ENCODE results near the gene FILIP1L. TPM values are rescaled to one million over a fixed set of nuclear protein-coding genes. Genes with fewer than 3 reads are reported as not detected.

FILIP1L gene
- total and polyA plus RNA-seq, 2 of the 13 experiments (the other 11 are each of a cell fraction or from before 2014, with no cell fraction given) = 8.1 to 187 TPM

- TF ChIP-seq ATF5 (CRISPR knock-in tag; IDR thresholded peaks at IDR 0.05; ENCODE audit: low read depth) (no peak), RAD21 (CRISPR knock-in tag; IDR thresholded peaks at IDR 0.05) (no peak), ZNF253 (CRISPR knock-in tag; IDR thresholded peaks at IDR 0.05; ENCODE audit: borderline replicate concordance) (no peak), ZNF772 (CRISPR knock-in tag; IDR thresholded peaks at IDR 0.05) (no peak), SETDB1 (CRISPR knock-in tag; IDR thresholded peaks at IDR 0.05; ENCODE audit: borderline replicate concordance) (no peak), ZBTB43 (CRISPR knock-in tag; conservative IDR thresholded peaks at IDR 0.05) (no peak), BHLHE40 (IDR thresholded peaks at IDR 0.05; ENCODE audit: low read length) (no peak), ZMYM4 (CRISPR knock-in tag; IDR thresholded peaks at IDR 0.05) (no peak; the same call in 1 of the 2 replicates), GTF2F1 (IDR thresholded peaks at IDR 0.05; ENCODE audit: low read length) (no peak), TOE1 (CRISPR knock-in tag; IDR thresholded peaks at IDR 0.05) (no peak), HIVEP1 (CRISPR knock-in tag; IDR thresholded peaks at IDR 0.05) (no peak), CREM (IDR thresholded peaks at IDR 0.05) (no peak), CREM (CRISPR knock-in tag; IDR thresholded peaks at IDR 0.05) (no peak), NCOA2 (CRISPR knock-in tag; IDR thresholded peaks at IDR 0.05) (no peak), TGIF2 (CRISPR knock-in tag; IDR thresholded peaks at IDR 0.05) (no peak), TOPORS (CRISPR knock-in tag; IDR thresholded peaks at IDR 0.05) (no peak), FOXK1 (CRISPR knock-in tag; IDR thresholded peaks at IDR 0.05; ENCODE audit: borderline replicate concordance, low read depth) (no peak), XBP1 (CRISPR knock-in tag; IDR thresholded peaks at IDR 0.05) (no peak), ZNF547 (CRISPR knock-in tag; IDR thresholded peaks at IDR 0.05) (no peak), ZNF678 (CRISPR knock-in tag; IDR thresholded peaks at IDR 0.05) (no peak), ZHX1 (CRISPR knock-in tag; IDR thresholded peaks at IDR 0.05; ENCODE audit: low read depth) (no peak), ZNF557 (CRISPR knock-in tag; IDR thresholded peaks at IDR 0.05) (no peak), MEIS1 (CRISPR knock-in tag; IDR thresholded peaks at IDR 0.05; ENCODE audit: borderline replicate concordance) (no peak), DRAP1 (CRISPR knock-in tag; IDR thresholded peaks at IDR 0.05) (no peak), ZNF292 (CRISPR knock-in tag; IDR thresholded peaks at IDR 0.05; ENCODE audit: borderline replicate concordance, low read depth) (no peak), ZNF180 (CRISPR knock-in tag; IDR thresholded peaks at IDR 0.05; ENCODE audit: borderline replicate concordance, low read depth) (no peak), BCL3 (CRISPR knock-in tag; IDR thresholded peaks at IDR 0.05) (no peak)
Observed at GRCh38 chr3:99895703-99896441, 218.4 kb downstream of the FILIP1L start (continued).

Measured in HepG2 (cell line).